HepG2 (cell line): ENCODE results near the gene TMEM217. TPM values are rescaled to one million over a fixed set of nuclear protein-coding genes. Genes with fewer than 3 reads are reported as not detected.
A peak's percentile ranks its signal among the peaks of the same experiment; 100 is the strongest.

Experiments
- CTCF ChIP-seq: sonication (generic); formaldehyde crosslinking; IDR thresholded peaks from 2 replicates; pipeline ENCODE4 v1.5.0; 2020; ENCODE audit warnings: mild to moderate bottlenecking, missing genetic modification reagents, moderate library complexity
- ESRRA ChIP-seq: sonication (generic); formaldehyde crosslinking; IDR thresholded peaks from 2 replicates; pipeline ENCODE4 v1.5.1; 2020; ENCODE audit warnings: mild to moderate bottlenecking, low read depth, missing genetic modification reagents
- HNF4G ChIP-seq, 2 experiments: sonication (generic) in 1 of 2; formaldehyde crosslinking in 1 of 2; IDR thresholded peaks; 2 replicates each; pipeline versions ENCODE4 v1.4.0 to v1.6.1; 2011 to 2020; ENCODE audit warnings: borderline replicate concordance in 2 of 2, low read depth in 2 of 2, mild to moderate bottlenecking in 2 of 2, low read length in 1 of 2, missing genetic modification reagents in 1 of 2, moderate library complexity in 1 of 2
- KDM6A ChIP-seq: IDR thresholded peaks from 2 replicates; pipeline ENCODE4 v1.6.1; 2016; ENCODE audit warnings: low read depth
- MAF1 ChIP-seq: sonication (generic); formaldehyde crosslinking; IDR thresholded peaks from 2 replicates; pipeline ENCODE4 v1.5.0; 2020; ENCODE audit warnings: missing genetic modification reagents, borderline replicate concordance
- MXD4 ChIP-seq: IDR thresholded peaks from 2 replicates; pipeline ENCODE4 v1.6.1; 2016; ENCODE audit warnings: mild to moderate bottlenecking, missing biosample characterization, missing genetic modification reagents
- MZF1 ChIP-seq: sonication (generic); formaldehyde crosslinking; IDR thresholded peaks from 2 replicates; pipeline ENCODE4 v1.8.1; 2023; ENCODE audit warnings: mild to moderate bottlenecking, missing genetic modification reagents, borderline replicate concordance
- PHB2 ChIP-seq: fragments of 450-650 bp; IDR thresholded peaks from 2 replicates; pipeline ENCODE4 v1.6.1; 2018; ENCODE audit not compliant: partially characterized antibody
- PTBP1 ChIP-seq: fragments of 200-400 bp; formaldehyde crosslinking; IDR thresholded peaks from 2 replicates; pipeline ENCODE4 v1.6.1; 2018; ENCODE audit warnings: low read length, low read depth; ENCODE audit not compliant: poor library complexity, severe bottlenecking
- RBM39 ChIP-seq: fragments of 200-400 bp; formaldehyde crosslinking; IDR thresholded peaks from one replicate; pipeline ENCODE4 v1.6.1; 2018; ENCODE audit warnings: antibody characterized with exemption, mild to moderate bottlenecking, low read depth, low read length; ENCODE audit not compliant: poor library complexity, severe bottlenecking
- SCMH1 ChIP-seq: sonication (generic); formaldehyde crosslinking; IDR thresholded peaks from 2 replicates; pipeline ENCODE4 v1.9.0; 2021; ENCODE audit warnings: missing genetic modification reagents, mild to moderate bottlenecking, borderline replicate concordance
- SETDB1 ChIP-seq: sonication (generic); formaldehyde crosslinking; IDR thresholded peaks from 2 replicates; pipeline ENCODE4 v1.5.1; 2020; ENCODE audit warnings: missing genetic modification reagents, mild to moderate bottlenecking, borderline replicate concordance
- SOX6 ChIP-seq, 2 experiments: fragments of 450-650 bp in 1 of 2; sonication (generic) in 1 of 2; formaldehyde crosslinking in 1 of 2; IDR thresholded peaks; 2 replicates each; pipeline versions ENCODE4 v1.4.0 to v1.6.1; 2017 to 2020; ENCODE audit warnings: antibody characterized with exemption in 1 of 2, mild to moderate bottlenecking in 1 of 2, missing genetic modification reagents in 1 of 2
- SRSF9 ChIP-seq: fragments of 200-400 bp; formaldehyde crosslinking; IDR thresholded peaks from 2 replicates; pipeline ENCODE4 v1.6.1; 2018; ENCODE audit warnings: borderline replicate concordance, mild to moderate bottlenecking, low read depth, low read length; ENCODE audit not compliant: insufficient read depth, poor library complexity, severe bottlenecking
- ZBTB46 ChIP-seq: sonication (generic); formaldehyde crosslinking; IDR thresholded peaks from 2 replicates; pipeline ENCODE4 v1.4.0; 2020; ENCODE audit warnings: mild to moderate bottlenecking, missing genetic modification reagents, borderline replicate concordance
- ZNF205 ChIP-seq: IDR thresholded peaks from 2 replicates; pipeline ENCODE4 v1.6.1; 2018; ENCODE audit warnings: missing biosample characterization, missing genetic modification reagents
- ZNF274 ChIP-seq: sonication (generic); formaldehyde crosslinking; IDR thresholded peaks from 2 replicates; pipeline ENCODE4 v1.5.1; 2020; ENCODE audit warnings: mild to moderate bottlenecking, missing genetic modification reagents
- ZNF558 ChIP-seq: sonication (generic); formaldehyde crosslinking; IDR thresholded peaks from 2 replicates; pipeline ENCODE4 v1.9.0; 2022; ENCODE audit warnings: mild to moderate bottlenecking, missing genetic modification reagents, borderline replicate concordance
- polyA plus RNA-seq, 8 experiments: library from polyadenylated mRNA; depleted of rRNA in 3 of 8; stranded (reverse) in 7 of 8; unstranded in 1 of 8; fragments of >200 nt; fragmentation: Illumina TruSeq in 4 of 8; extraction: Trizol in 4 of 8; gene quantifications; 2 replicates each; pipeline versions ENCODE4 v1.2.1 to v1.2.3, GENCODE V29; 2011 to 2016; ENCODE audit warnings: low read depth in 4 of 8, missing spikeins in 1 of 8, mixed read lengths in 1 of 8; ENCODE audit not compliant: insufficient read depth in 1 of 8
- total RNA-seq, 5 experiments: library from RNA; depleted of rRNA; stranded (reverse); fragments of >200 nt; fragmentation: Illumina TruSeq; extraction: Trizol; gene quantifications; 2 replicates each; pipeline ENCODE4 v1.2.3, GENCODE V29; 2016; ENCODE audit warnings: low read depth in 1 of 5
- TF ChIP-seq, protein P1 (sequence below): sonication (generic); formaldehyde crosslinking; IDR thresholded peaks from 2 replicates; pipeline ENCODE4 v1.8.1; 2023; ENCODE audit warnings: mild to moderate bottlenecking, missing genetic modification reagents
- TF ChIP-seq, protein P2 (sequence below): sonication (generic); formaldehyde crosslinking; IDR thresholded peaks from 2 replicates; pipeline ENCODE4 v1.4.0; 2020; ENCODE audit warnings: missing genetic modification reagents, borderline replicate concordance

The TMEM217 gene
- total and polyA plus RNA-seq, 2 of the 13 experiments (the other 11 are each of a cell fraction or from before 2014, with no cell fraction given) = 2.3 to 3.4 TPM

GRCh38 chr6:37171970-37172812 lies 85.8 kb downstream of the TMEM217 start (continued):
- no peak for TF ChIP-seq SETDB1 (CRISPR knock-in tag)
- TF ChIP-seq SOX6 (IDR thresholded peaks at IDR 0.05) = no peak
- TF ChIP-seq SOX6 (CRISPR knock-in tag; IDR thresholded peaks at IDR 0.05) = peak; percentile 93
- peak; percentile 89 for TF ChIP-seq ZNF205
- TF ChIP-seq ZNF274 (CRISPR knock-in tag) = no peak
- no peak for TF ChIP-seq MAF1
- peak; percentile 49; the same call in 1 of the 2 replicates for TF ChIP-seq ZNF558 (CRISPR knock-in tag)
- no peak for TF ChIP-seq RBM39
- peak; percentile 70; the same call in 1 of the 2 replicates for TF ChIP-seq HNF4G (IDR thresholded peaks at IDR 0.05; ENCODE audit: borderline replicate concordance, low read depth, low read length)
- peak; percentile 59; the same call in 1 of the 2 replicates for TF ChIP-seq HNF4G (CRISPR knock-in tag; IDR thresholded peaks at IDR 0.05; ENCODE audit: borderline replicate concordance, low read depth)
- TF ChIP-seq, protein P1, sequence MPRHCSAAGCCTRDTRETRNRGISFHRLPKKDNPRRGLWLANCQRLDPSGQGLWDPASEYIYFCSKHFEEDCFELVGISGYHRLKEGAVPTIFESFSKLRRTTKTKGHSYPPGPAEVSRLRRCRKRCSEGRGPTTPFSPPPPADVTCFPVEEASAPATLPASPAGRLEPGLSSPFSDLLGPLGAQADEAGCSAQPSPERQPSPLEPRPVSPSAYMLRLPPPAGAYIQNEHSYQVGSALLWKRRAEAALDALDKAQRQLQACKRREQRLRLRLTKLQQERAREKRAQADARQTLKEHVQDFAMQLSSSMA = no peak
- no peak for TF ChIP-seq ESRRA (CRISPR knock-in tag)
- no peak for TF ChIP-seq MZF1 (CRISPR knock-in tag)
- TF ChIP-seq ZBTB46 (CRISPR knock-in tag) = no peak
- TF ChIP-seq SCMH1 (CRISPR knock-in tag) = no peak
- TF ChIP-seq SRSF9 = no peak
- TF ChIP-seq MXD4 = peak; percentile 82
- no peak for TF ChIP-seq KDM6A (CRISPR knock-in tag)
- TF ChIP-seq PHB2 = no peak
- TF ChIP-seq CTCF = peak; percentile 94
- TF ChIP-seq PTBP1 = no peak
- TF ChIP-seq, protein P2, sequence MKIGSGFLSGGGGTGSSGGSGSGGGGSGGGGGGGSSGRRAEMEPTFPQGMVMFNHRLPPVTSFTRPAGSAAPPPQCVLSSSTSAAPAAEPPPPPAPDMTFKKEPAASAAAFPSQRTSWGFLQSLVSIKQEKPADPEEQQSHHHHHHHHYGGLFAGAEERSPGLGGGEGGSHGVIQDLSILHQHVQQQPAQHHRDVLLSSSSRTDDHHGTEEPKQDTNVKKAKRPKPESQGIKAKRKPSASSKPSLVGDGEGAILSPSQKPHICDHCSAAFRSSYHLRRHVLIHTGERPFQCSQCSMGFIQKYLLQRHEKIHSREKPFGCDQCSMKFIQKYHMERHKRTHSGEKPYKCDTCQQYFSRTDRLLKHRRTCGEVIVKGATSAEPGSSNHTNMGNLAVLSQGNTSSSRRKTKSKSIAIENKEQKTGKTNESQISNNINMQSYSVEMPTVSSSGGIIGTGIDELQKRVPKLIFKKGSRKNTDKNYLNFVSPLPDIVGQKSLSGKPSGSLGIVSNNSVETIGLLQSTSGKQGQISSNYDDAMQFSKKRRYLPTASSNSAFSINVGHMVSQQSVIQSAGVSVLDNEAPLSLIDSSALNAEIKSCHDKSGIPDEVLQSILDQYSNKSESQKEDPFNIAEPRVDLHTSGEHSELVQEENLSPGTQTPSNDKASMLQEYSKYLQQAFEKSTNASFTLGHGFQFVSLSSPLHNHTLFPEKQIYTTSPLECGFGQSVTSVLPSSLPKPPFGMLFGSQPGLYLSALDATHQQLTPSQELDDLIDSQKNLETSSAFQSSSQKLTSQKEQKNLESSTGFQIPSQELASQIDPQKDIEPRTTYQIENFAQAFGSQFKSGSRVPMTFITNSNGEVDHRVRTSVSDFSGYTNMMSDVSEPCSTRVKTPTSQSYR (CRISPR knock-in tag) = peak; percentile 62; the same call in 1 of the 2 replicates
